T follicular helper cell (primary cell): ENCODE data around the gene ASB14.

Experiments used
- DNase-seq: peaks from one replicate; pipeline ENCODE4 v3.0.0-alpha.2; 2020; ENCODE audit warnings: low read depth

Gene ASB14

DNA sequence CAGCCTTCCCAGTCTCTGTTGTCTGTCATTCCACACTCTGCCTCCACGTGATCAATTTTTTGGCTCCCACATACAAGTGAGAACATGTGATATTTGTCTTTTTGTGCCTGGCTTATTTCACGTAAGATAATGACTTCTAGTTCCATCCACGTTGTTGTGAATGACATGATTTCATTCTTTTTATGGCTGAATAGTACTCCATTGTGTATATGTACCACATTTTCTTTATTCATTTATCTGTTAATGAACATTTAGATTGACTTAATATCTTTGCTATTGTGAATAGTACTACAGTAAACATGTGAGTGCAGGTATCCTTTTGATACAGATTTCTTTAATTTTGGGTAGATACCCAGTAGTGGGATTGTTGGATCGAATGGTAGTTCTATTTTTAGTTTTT is 31.4 kb downstream of the ASB14 start:
- DNase-seq: no peak

DNA sequence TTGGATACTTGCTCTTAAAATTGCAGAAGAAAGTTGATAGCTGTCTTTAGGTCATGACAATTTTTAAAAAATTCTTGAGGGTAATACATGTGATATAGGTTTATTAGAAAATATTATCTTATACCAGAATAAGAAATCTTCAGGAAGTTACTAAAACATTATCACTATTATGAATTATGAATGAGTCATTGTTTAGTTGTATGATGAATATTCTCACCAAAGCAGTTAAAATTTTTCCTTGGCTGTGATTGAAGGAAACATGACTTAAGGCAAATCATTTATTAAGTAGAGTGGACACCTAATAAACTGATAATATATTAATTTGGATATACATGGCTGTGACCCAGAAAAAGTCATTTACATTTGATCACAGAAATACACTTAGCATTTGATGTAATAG is 34.8 kb downstream of the ASB14 start:
- no peak for DNase-seq

DNA sequence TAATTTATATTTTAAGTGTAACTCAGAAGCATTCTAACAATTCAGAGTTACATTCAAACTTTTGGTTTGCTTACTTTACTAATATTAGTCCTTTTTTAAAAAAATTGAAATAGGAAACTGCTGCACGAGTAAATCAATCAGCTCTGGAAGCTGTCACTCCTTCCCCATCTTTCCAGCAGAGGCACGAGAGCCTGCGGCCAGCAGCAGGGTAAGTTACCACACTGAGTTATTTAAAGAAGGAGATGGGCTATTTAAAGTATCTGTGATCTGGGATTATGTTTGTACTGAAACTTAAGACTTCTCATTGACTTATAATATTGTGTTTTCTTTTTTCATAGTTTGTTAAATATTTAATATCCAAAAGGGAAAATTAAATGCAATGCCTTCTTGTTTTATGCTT is 35.6 kb downstream of the ASB14 start:
- no peak for DNase-seq

DNA sequence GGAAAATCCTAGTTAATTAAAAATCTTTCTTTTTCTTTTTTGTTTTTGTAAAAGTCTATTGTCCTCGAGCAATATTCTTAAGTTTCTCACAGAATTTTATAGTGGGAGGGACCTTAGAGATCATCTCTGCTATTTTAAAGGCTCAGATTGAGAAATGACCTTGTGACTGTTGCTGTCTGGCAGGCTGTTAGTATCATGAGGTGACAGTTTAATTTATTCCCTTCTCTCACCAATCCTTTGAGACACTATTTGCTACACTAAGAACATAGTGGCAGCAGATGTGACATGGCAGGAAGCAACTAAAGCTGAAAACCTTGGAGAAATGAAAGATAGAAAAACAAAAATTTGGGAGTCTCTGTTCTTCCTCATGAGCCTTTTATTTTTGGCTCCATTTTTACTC is 40.1 kb downstream of the ASB14 start:
- no peak for DNase-seq

DNA sequence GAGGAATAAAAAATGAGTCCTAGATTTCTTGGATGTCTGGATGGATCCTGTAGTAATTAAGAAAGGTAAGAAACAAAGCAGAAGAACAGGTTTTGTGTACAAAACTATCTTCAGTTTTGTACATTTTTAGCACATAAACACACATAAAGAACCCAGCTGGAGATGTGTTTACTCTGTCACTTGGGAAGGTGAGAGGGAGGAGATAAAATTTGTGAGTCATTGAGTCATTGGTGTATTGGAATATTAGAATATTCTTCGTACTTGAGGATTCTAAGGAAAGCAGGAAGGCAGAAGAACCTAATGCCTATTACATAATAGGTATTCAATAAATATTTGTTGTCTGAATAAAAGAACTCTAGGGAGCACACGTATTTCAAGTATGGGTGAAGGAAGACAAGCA is 47.5 kb downstream of the ASB14 start:
- DNase-seq: no peak

DNA sequence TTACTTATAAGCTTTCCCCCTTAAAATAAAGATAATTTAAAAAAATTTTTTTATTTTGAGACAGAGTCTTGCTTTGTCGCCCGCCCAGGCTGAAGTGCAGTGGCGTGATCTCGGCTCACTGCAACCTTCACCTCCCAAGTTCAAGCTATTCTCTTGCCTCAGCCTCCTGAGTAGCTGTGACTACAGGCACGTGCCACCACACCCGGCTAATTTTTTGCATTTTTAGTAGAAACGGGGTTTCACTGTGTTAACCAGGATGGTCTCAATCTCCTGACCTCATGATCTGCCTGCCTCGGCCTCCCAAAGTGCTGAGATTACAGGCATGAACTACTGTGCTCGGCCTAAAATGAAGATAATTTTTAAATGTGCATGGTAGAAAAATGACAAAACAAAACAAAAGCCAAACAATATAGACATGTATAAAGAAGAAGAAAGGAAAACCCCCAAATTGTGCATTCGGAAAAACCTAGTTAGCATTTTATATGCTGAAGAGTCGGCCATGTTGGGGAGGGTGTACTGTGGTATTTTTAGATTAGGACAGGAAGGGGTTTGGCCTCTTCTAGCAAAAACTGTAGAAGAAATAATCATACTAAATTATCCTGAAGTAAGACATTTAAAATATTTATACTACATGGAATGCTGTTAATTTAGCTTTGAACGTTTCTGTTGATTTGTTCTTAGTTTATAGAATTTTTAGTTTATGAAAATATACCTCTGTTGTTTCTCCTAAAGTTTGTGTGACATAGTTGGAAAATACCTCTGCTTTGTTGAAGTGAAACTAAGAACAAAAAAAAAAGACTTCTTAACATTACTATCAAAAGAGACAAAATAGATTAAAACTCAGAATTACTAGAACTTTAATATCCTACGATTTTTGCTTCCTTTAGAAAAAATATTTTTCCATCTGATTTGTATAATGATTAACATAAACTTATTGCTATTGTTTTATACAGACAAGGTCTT is 57.6 kb downstream of the ASB14 start:
- no peak for DNase-seq

DNA sequence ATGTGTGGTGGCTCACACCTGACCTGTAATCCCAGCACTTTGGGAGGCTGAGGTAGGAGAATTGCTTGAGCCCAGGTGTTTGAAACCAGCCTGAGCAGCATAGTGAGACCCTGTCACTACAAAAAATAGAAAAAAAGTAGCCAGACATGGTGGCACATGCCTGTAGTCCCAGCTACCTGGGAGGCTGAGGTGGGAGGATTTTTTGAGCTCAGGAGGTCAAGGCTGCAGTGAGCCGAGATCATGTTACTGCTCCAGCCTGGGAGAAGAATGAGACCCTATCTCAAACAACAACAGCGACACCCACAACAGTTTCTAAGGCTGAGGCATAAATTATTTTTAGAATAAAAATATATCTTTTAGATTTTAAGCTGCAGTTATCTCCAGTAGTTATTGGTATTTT is 58.7 kb downstream of the ASB14 start:
- no peak for DNase-seq

DNA sequence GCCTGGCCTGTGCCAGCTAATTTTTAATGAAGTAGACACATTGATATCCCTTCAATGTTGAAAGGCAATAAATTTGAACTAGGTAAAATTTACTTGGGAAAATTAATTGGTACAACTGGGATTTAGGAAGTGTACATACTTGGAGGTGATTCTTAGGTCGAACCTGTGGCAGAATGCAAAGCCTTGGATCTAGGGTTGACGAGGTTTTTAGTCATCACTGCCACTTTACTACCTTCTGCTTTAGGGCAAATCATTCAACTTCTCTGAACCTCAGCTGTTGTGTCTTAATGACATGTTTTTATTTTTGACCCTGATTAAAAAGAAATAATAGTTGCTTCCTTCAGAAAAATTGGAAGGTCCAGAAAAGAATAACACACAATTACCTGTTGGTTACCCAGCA is 62.5 kb downstream of the ASB14 start:
- DNase-seq: no peak

DNA sequence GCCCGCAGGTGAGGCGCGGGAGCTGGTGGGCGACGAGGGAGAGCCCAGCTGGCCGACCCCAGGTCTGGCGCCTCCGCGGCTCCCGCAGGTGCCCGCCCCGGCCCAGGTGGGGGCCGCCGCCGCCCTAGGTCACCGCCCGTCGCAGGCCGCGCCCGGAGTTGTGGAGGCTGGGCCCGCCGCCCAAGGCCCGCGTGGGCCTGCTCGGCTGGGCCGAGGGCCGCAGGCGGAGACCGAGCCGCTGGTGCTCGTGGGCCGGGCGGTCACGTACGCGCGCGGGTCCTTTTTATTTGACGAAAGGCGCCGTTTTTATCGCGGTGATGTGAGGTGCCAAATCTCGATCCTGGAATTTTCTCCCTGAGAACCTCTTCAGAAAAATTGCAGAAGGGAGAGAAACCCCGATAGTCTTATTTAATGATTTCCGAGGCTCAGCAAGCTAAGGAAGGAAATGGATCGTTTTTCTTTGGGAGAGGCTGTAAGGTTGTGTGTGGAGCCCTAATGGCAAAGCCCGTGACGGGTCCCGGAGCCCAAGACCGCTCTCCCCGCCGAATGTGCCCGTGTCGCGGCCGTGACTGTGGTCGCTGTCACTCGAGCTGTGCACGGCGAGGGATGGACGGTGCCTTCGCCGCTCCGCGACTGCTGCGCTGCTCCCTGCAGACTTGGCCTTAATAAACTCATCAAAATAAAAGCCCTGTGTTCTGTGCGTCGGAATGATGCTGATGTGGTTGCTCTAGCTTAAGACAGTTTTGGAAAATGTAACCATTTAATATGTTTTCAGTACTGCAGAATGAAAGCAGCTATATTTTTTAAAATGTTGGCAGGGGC is 64.3 kb downstream of the ASB14 start:
- DNase-seq: peak; percentile 6

DNA sequence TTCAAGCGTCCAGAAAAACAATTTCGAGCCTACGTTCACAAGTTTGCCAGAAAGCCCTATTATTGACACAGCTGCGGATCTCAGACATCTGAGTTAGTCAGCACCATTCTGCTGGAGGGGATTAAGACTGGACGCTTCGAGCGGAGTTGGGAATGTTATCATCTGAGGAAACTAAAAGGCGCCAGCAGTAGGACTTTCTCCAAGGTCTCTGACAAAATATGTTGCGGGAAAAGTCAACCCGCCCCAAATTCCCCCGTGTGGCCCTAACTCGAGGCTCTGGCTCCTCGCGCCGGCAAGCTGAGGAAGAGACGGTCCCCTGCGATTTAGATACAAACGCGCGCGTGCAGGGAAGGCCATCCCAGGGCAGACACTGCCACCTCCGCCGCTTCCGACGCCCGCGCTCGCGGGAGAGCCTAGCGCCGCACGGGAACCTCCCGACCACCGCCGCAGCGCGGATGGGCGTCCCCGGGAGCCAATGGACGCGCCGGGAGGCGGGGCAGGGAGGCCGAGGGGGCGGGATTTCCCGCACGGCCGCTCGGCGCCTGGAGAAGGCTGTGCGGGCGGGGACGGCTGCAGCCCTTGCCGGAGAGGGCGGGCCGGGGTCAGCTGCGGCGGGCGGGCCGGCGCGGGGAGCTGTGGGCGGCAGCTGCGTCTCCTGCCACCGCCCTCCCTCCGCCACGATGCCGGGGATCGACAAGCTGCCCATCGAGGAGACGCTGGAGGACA is 65.1 kb downstream of the ASB14 start, which contains the start of gene APPL1:
TSS of gene APPL1 (plus strand) at position 526 of the 726 bp plus-strand sequence. CDS start at position 681, 155 bp downstream.
- peak; percentile 77 for DNase-seq

DNA sequence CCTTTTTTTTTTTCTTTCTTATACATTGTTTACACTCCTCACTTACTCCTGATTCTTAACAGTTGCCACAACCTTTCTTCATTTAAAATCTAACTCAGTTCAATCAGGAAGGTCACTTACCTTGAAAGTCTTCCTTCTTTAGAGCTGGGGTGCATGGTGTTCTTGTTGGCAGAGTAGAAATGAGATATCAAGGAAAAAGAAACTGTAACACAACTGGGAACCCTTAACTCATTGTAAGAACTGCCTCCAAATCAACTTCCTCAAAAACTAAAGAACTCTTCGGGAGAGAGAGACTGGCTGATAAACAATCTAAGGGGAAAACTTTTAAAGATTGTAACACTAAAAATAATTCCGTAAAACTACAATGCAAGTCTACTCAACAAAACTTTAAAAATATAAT is 66.3 kb downstream of the ASB14 start:
- no peak for DNase-seq

DNA sequence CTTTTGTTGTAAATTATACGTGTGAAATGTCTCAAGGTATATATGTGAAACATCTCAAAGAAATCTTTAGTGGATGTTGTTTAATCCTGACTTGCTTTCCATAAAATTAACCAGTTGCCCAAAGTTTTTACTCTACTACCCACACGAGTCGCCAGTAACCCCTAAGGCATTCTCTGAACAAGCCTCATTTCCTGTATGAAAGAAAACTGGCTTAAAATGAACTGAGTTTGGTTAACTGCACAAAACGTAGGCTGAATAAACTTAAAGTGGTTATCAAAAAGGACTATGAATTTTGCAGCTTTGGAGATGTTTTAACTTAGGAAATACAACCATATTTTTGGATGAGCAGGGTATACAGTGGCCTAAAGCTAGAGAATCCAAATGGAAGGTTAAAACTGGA is 67.6 kb downstream of the ASB14 start:
- DNase-seq: no peak

DNA sequence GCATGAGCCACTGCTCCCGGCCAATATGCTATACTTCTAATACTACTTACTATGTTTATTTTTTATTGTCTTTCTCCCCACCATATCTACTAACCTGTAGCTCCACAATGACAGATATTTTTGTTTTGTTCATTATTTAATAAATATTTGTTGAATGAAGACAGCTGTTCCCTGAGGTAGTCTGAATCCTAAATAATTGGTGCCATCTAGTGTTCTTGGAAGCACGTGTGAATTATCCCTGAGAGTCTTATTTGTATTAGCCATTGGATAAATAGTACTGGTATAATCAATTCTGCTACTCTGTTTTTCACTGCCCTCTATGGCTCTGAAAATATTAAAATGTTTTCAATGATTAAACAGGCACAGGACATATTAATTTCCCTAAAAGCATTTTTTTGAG is 70.6 kb downstream of the ASB14 start:
- DNase-seq: no peak
